Amniotic stem cell (primary cell): ENCODE measurements around the gene LCMT1.
"Not testable (repeated sequence)": the region's sequence is repeated elsewhere in the genome, so short reads cannot be mapped to it uniquely, and the experiment has no call there.

Experiments used
- DNase-seq: peaks from one replicate; lab custom pipeline; 2025; lab: John Stamatoyannopoulos, UW

LCMT1 gene

DNA sequence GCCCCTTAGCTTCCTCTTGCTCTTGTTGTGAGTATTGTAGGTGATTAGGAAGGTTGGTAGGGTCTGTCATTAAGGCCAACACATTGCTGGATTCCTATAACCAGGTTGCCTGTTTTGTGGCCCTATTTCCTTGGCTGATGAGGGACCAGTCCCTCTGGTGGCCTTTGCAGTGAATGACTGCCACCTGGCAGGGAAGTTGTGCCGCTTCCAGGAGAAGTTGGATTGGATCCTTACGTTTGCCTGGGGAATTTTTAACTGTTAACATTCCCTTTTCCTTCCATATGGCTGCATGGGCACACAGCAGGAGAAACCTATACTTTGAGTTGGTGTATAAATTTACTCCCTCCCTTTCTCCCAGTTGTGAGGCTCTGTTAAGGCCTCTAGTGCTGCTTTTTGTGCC is 32.4 kb downstream of the LCMT1 start:
- DNase-seq, result no peak

DNA sequence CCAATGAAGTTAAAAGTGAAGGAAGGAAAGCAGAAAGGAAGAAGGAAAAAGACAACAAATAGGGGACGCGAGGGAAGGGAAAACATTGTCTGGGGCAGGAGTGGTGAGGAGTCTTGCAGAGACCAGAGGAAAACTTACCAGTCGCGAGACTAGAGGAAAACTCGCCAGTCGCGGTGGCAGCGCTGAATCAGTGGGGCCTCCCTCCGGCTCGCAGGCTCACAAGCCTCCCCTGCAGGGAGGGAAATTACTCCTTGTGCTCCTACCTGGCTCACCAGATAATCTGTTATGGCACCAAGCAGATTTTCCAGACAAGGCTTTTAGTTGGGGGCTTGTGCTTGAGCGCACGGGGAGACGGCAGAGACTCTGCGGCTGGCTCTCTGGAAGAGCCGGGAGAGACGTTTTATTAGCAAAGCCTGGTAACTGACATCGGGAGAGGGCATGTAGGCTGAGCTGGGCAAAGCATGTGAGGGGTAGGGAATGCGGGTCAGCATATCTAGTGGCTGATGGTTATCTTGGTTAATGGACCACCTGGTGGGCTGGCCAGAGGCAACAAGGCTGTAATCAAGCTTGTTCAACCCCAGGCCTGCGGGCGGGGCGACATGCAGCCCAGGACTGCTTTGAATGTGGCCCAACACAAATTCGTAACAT is 37.1 kb downstream of the LCMT1 start:
- DNase-seq, result no peak

DNA sequence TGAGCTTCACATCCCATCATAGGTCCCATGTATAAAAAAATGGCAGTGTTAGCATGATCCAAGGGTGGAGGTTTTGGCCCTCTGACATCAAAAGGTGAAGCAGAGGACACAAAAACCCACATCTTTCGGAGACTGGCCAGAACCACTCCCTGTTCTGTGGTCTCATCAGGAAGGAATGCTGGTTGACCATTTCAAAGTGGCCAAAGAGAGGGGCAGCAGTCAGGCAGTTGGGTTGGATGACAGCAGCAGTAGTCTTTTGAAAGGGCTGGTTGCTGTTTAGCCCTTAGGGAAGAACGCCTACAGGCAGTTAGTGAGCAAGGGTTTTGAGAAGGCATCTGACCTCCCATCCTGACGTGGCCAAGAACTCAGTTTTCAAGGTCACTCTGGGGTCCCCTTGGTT is 40.5 kb downstream of the LCMT1 start:
- no peak for DNase-seq

DNA sequence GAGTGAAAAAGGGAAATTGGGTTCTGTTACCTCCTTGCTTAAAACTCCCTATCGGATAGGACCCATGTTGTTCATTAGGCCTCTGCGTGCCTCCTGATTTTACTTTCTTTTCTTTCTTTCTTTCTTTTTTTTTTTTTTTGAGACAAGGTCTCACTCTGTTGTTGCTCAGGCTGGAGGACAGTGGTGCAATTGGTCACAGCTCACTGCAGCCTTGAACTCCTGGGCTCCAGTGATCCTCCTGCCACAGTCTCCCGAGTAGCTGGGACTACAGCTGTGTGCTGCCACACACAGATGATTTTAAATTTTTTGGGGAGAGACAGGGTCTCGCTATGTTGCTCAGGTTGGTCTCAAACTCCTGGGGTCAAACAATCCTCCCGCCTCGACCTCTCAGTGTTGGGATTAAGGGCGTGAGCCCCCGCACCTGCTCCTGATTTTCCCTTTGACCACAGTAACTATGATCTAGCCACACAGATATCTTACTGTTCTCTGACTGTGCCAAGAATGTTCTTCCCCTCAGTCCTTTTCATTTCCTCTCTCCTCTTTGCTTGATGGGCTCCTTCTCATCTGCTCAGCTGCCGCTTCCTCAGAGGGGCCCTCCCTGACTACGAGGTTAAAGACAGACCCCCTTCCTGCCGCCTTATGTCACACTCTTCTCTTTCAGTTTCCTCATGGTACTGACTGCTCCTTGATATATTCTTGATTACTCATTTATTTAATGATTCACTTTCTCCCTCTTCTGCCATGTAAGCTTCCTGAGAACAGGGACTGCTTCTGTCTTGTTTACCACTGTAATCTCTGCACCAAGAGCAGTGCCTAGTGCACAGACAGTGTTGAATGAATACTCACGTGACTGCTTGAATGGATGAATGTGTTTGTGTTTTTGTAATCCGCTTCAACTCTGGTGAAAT is 44.3 kb downstream of the LCMT1 start:
- no peak for DNase-seq

DNA sequence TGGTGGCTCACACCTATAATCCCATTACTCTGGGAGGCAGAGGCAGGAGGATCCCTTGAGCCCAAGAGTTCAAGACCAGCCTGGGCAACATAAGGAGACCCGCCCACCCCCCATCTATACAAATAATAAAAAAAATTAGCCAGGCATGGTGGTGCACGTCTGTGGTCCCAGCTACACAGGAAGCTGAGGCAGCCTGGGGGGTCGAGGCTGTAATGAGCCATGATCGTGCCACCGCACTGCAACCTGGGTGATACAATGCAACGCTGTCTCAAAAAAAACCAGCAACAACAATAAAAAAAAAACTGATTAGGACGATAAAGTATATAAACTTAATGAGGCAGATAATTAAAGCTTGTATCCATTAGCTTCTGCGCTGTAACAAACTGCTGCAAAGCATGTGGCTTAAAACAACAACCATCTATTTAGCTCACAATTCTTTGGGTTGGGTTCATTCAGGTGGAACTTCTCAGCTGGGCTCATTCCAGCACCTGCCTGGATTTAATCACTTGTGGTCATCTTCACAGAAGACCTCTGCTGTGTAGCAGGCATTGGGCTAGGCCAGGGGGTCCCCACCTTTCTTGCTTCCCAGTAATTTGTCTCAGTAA is 45.8 kb downstream of the LCMT1 start:
- no peak for DNase-seq

DNA sequence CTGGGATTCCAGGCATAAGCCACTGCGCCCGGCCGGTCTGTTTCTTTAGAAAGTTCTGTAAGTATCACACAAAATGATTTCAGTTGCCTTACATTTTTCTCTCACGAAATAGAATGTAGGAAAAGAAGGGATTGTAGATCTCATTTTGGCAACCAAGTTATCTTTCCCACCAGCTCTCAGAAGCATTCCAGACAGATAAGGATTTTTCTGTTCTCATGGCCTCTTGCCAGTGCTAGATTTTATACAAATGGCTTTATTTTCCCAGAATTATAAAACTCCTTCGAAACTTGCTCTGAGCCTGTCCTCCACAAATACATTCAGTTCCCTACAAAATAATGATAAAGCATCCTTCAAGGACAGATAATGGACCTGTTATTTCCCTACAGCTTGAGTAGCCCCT is 46.9 kb downstream of the LCMT1 start:
- no peak for DNase-seq

- DNase-seq, result no peak
These were observed 50.3 kb downstream of the LCMT1 start for GRCh38 chr16:25161753-25162367.

DNA sequence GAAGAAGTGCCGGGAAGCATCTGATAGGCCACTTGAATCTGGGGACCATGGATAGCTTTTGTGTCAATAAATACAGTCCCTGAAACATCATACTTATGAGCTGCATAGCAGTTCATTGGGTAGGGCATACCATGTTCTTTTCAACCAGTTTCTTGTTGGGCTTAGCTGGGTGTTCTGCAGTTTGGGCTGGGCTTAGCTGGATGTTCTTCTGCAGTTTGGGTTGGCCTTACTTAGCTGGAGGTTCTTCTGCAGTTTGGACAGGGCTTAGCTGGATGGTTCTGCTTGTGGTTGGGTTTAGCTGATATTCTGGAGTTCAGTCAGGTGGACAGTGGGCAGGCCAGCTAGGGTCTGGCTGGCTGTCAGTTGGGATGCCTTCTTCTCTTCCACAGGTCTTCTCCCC is 52.1 kb downstream of the LCMT1 start:
- DNase-seq, result no peak

DNA sequence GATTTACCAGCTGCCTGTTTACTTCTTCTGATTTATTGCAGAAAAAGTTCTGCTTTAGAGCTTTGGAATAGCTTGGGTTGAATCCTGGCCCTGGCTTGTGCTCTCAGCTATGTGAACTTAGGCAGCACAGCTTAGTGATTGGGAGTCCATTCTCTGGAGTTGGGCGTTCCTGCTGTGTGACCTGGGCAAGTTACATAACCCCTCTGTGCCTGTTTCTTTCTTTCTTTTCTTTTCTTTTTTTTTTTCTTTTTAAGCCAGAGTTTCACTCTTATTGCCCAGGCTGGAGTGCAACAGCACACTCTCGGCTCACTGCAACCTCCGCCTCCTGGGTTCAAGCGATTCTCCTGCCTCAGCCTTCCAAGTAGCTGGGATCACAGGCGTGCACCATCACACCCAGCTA is 53.7 kb downstream of the LCMT1 start:
- DNase-seq, result no peak

- DNase-seq, result not testable (repeated sequence)
These were observed 56.4 kb downstream of the LCMT1 start for GRCh38 chr16:25167920-25168319.

- DNase-seq, result no peak
These were observed 59.8 kb downstream of the LCMT1 start for GRCh38 chr16:25171390-25171789.

- no peak for DNase-seq
These were observed 61.3 kb downstream of the LCMT1 start for GRCh38 chr16:25172831-25173230.

DNA sequence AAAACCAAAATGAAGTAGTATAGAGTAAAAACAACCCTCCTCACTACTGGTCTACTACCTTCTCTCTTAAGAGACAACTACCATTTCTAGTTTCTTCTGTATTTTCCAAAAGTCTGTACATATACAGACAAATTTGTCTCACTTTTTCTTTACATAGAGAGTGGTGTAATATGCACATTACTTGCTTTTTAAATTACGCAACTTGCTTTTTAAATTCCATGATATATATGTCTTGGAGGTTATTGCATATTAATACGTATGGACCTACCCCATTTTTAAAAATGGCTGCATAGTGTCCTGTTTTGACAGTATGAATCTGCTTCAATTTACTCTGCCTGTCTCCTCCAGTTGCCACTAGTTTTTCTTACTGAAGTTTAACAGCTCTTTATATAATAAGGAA is 62.7 kb downstream of the LCMT1 start:
- no peak for DNase-seq

- DNase-seq, result no peak
These were observed 64.6 kb downstream of the LCMT1 start for GRCh38 chr16:25176136-25176535.

GRCh38 chr16:25177512-25177830 is 65.9 kb downstream of the LCMT1 start:
- no peak for DNase-seq

- DNase-seq, result no peak
These were observed 66.5 kb downstream of the LCMT1 start for GRCh38 chr16:25177831-25178688.

DNA sequence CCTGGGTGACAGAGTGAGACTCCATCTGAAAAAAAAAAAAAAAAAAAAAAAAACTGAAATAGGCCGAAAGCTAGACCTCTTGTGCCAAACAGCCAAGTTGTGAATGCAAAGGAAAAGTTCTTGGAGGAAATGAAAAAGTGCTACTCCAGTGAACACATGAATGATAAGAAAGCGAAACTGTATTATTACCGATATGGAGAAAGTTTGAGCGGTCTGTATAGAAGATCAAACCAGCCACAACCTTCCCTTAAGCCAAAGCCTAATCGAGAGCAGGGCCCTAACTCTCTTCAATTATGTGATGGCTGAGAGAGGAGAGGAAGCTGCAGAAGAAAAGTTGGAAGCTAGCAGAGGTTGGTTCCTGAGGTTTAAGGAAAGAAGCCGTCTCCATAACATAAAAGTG is 69.7 kb downstream of the LCMT1 start:
- not testable (repeated sequence) for DNase-seq

DNA sequence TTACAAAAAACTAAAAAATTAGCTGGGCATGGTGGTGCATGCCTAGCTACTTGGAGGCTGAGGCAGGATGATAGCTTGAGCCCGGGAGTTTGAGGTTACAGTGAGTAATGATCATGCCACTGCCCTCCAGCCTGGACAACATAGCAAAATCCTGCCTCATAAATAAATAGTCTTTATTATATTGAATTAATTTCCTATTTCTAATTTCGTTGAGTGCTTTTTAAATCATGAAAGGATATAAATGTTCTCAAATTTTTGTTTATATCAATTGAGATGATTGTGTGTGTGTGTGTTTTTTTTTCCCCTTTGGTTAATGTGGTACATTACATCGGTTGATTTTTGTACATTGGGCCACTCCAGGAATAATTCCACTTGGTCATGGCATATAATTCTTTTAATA is 73.2 kb downstream of the LCMT1 start:
- DNase-seq, result no peak

DNA sequence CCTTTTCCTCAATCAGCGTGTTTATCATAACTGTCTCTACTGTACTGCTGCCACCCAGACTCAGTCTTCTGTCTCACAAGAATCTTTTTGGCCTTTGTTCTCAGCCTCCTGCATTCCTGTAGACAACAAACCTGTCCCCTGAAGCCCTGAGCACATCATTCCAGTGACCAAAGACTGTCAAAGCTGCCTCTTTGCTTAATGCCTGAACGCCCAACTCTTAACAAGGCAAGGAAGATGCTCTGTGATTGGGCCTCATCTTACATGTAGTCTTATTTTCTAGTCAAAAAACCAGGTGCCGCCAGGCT is 75.9 kb downstream of the LCMT1 start:
- DNase-seq, result no peak

- no peak for DNase-seq
These were observed 77.8 kb downstream of the LCMT1 start for GRCh38 chr16:25189305-25189704.

GRCh38 chr16:25192096-25192495 is 80.6 kb downstream of the LCMT1 start:
- DNase-seq, result no peak

GRCh38 chr16:25194273-25194878 is 82.8 kb downstream of the LCMT1 start:
- no peak for DNase-seq
